GM19240 (cell line): ENCODE measurements around the gene DIP2B.
"Not testable (repeated sequence)": the region's sequence is repeated elsewhere in the genome, so short reads cannot be mapped to it uniquely, and the experiment has no call there.

Source experiments
- DNase-seq: peaks from one replicate; pipeline ENCODE4 v3.0.0; 2011; ENCODE audit warnings: low spot score; ENCODE audit not compliant: insufficient read length

DIP2B gene

GRCh38 chr12:50765095-50765911, 260.5 kb downstream of the DIP2B start:
- peak; percentile 39 for DNase-seq

DNA sequence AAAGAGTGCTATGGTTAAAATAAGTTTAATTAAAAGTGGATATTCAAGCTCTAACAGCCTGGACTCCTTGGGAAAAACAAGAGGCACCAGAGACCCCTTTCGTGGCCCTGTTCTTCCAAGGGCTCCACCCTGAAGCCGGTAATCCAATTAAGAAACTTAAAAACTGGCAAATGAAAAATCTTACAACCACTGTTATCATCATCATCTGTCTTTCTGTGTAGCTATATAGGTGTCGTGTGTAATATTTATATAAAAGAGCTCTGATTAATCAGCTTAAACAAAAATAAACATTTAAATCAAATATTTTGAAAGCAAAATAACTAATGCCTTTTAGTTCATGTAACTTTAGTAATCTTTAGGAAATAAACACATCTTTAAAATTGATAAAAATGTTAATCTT, 263.6 kb downstream of the DIP2B start:
- no peak for DNase-seq

DNA sequence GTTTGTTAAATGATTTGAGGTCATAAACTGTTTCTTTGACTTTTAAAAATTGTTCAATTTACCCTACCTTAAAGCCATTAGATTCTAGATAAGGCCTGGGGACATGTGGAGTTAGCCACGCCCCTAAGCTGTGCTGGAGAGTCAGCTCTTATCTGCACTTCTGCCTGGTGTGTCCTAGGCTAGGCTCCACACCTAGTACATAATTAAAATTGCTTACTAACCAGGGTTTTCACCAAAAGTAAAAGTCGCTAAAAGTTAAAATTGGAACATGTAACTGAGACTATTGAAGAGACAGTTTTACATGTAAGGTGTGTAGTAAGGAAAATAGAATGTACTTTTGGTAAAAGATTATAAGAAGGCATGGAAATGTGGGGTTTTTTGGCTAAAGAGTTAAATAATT, 264.0 kb downstream of the DIP2B start:
- DNase-seq = not testable (repeated sequence)

GRCh38 chr12:50771409-50771808, 266.6 kb downstream of the DIP2B start:
- no peak for DNase-seq

DNA sequence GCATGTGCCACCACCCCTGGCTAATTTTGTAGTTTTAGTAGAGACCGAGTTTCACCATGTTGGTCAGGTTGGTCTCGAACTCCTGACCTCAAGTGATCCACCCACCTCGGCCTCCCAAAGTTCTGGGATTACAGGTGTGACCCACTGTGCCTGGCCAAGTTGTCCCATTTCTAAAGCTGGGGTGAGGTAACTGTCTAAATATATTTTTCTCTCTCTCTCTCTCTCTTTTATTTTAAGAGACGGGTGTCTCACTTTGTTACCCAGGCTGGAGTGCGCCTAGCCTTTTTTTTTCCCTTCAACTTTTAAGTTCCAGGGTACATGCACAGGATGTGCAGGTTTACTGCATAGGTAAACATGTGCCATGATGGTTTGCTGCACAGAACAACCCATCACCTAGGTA, 267.7 kb downstream of the DIP2B start:
- DNase-seq = no peak

DNA sequence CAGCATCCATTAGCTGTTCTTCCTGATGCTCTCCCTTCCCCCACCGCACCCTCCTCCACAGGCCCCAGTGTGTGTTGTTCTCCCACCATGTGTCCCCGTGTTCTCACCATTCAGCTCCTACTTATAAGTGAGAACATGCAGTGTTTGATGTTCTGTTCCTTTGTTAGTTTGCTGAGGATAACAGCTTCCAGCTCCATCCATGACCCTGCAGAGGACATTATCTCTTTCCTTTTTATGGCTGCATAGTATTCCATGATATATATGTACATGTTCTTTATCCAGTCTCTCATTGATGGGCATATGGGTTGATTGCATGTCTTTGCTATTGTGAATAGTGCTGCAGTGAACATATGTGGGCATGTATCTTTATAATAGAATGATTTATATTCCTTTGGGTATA, 268.1 kb downstream of the DIP2B start:
- DNase-seq = no peak

GRCh38 chr12:50775251-50775650, 270.5 kb downstream of the DIP2B start:
- no peak for DNase-seq

GRCh38 chr12:50776749-50777728, 272.3 kb downstream of the DIP2B start:
- DNase-seq = no peak

DNA sequence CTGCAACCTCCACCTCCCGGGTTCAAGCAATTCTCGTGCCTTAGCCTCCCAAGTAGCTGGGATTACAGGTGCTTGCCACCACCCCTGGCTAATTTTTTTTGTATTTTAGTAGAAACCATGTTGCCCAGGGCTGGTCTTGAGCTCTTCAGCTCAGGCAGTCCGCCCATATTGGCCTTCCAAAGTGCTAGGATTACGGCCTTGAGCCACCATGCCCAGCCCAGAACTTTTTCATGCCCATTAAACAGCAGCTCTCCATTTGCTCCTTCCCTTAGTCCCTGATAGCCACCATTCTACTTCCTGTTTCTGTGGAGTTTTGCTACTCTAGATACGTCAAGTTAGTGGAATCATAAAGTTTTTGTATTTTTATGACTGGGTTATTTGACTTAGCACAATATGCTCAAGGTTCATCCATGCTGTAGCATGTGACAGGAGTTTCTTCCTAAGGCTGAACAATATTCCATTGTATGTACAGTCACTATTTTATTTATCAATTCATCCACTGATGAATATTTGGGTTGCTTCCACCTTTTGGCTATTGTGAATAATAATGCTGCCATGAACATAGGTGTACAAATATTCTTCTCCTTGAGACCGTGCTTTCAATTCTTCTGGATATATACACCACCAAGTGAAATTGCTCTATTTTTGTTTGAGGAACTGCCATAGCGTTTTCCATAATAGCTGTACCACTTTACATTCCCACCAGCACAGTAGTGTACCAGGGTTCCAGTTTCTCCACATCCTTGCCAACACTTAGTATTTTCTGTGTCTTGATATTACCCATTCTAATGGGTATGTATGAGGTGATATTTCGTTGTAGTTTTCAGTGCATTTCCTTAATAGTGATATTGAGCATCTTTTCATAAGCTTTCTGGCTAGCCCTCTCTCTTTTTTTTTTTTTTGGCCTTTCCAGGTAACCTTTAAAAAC, 274.1 kb downstream of the DIP2B start:
- DNase-seq = no peak

DNA sequence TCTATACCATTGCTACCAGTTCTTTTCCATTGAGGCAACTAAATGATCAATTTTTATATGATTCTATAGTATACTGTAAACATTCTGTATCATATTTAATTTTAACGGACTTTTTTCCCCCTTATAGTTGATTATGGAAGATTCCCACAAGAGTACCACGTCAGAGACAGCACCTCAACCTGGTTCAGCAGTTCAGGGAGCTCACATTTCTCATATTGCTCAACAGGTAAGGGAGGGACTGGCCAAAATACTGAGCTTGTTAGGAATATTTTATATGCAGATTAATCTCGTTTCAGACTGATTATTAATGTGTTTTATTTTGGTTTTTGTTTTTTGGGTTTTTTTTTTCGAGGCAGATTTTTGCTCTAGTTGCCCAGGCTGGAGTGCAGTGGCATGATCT, 275.2 kb downstream of the DIP2B start:
- no peak for DNase-seq

DNA sequence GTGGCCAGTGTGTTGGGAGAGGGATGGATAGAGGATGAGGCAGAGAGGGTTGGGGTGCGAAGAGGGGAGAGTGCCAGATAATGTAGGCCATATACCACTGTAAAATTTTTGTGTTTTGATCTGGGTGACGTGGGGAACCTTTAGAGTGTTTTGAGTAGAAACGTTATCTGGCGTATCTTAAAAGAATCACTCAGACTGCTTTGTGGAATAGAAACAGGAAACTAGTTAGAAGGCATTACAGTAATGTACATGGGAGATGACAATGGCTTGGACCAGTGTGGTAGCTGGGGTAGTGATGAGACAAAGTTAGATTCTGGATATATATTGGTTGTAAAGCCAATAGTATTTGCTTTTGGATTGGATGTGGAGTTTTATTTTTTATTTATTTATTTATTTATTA, 279.7 kb downstream of the DIP2B start:
- no peak for DNase-seq

- no peak for DNase-seq
Observed at GRCh38 chr12:50785406-50786001, 280.7 kb downstream of the DIP2B start.

- no peak for DNase-seq
Observed at GRCh38 chr12:50786498-50787231, 281.9 kb downstream of the DIP2B start.

- DNase-seq = no peak
Observed at GRCh38 chr12:50787618-50788017, 282.8 kb downstream of the DIP2B start.

DNA sequence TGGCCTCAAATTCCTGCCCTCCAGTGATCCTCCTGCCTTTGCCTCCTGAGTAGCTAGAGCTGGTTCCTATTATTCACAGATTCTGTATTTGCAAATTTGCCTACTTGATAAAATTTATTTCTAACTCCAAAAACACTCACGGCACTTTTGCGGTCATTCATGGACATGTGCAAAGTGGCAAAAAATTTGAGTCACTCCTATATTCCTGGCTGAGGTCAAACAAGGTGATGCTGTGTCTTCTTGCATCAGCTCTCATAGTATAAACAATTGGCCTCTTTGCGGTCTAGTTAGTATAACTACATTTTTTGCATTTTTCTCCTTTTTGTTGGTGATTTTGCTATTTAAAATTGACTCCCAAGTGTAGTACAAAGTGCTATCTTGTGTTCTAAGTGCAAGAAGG, 283.8 kb downstream of the DIP2B start:
- DNase-seq = no peak

DNA sequence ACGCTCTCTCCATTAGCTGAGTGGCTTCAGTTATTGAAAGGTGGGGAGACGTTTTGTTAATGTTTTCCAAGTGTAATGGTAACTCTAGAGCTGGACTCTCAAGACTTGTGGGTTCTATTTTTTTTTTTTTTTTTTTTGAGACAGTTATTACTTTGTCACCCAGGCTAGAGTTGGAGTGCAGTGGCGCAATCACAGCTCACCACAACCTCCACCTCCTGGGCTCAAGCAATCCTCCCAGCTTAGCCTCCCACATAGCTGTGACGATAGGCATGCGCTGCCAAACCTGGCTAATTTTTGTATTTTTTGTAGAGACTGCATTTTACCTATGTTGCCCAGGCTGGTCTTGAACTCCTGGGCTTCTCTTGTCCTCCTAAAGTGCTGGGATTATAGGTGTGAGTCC, 285.3 kb downstream of the DIP2B start:
- no peak for DNase-seq
